GM19463 (cell line): ENCODE measurements around the gene MRPL27.
"Not testable (repeated sequence)": the region's sequence is repeated elsewhere in the genome, so short reads cannot be mapped to it uniquely, and the experiment has no call there.

Source experiments
- ATAC-seq: cut with Tn5 transposase; IDR thresholded peaks from one replicate; pipeline ENCODE4 v1.9.1; 2021; ENCODE audit warnings: mild to moderate bottlenecking, moderate library complexity; ENCODE audit not compliant: unreplicated experiment

Gene MRPL27

GRCh38 chr17:50372758-50373556 lies at the start of gene MRPL27, which contains the start of gene EME1:
MRPL27 (minus strand) TSS chr17:50373184; CDS start chr17:50373170, 14 bp downstream.
EME1 (plus strand) TSS chr17:50373229; CDS start chr17:50375209, 1,980 bp downstream.
- ATAC-seq = peak; percentile 89

GRCh38 chr17:50422738-50423137 lies 49.8 kb upstream of the MRPL27 start:
- ATAC-seq = no peak

- no peak for ATAC-seq
Observed at GRCh38 chr17:50421308-50422051, 48.5 kb upstream of the MRPL27 start.

- no peak for ATAC-seq
Observed at GRCh38 chr17:50420419-50421112, 47.6 kb upstream of the MRPL27 start.

GRCh38 chr17:50419577-50419976 lies 46.6 kb upstream of the MRPL27 start:
- ATAC-seq = not testable (repeated sequence)

- no peak for ATAC-seq
Observed at GRCh38 chr17:50414808-50415207, 41.8 kb upstream of the MRPL27 start.

GRCh38 chr17:50412188-50412732 lies 39.3 kb upstream of the MRPL27 start:
- no peak for ATAC-seq

GRCh38 chr17:50407921-50408320 lies 34.9 kb upstream of the MRPL27 start:
- ATAC-seq = no peak

GRCh38 chr17:50406578-50406977 lies 33.6 kb upstream of the MRPL27 start:
- ATAC-seq = no peak

- ATAC-seq = not testable (repeated sequence)
Observed at GRCh38 chr17:50405351-50405750, 32.4 kb upstream of the MRPL27 start.

GRCh38 chr17:50399591-50399990 lies 26.6 kb upstream of the MRPL27 start:
- not testable (repeated sequence) for ATAC-seq

- not testable (repeated sequence) for ATAC-seq
Observed at GRCh38 chr17:50398672-50399071, 25.7 kb upstream of the MRPL27 start.

GRCh38 chr17:50397919-50398285 lies 24.9 kb upstream of the MRPL27 start:
- ATAC-seq = no peak

- peak; percentile 100 for ATAC-seq
Observed at GRCh38 chr17:50397111-50397918, 24.3 kb upstream of the MRPL27 start, which contains the start of gene LRRC59. LRRC59 (minus strand) TSS chr17:50397523; CDS start chr17:50397317, 206 bp downstream.

- no peak for ATAC-seq
Observed at GRCh38 chr17:50396261-50397110, 23.5 kb upstream of the MRPL27 start.

GRCh38 chr17:50394711-50395110 lies 21.7 kb upstream of the MRPL27 start:
- ATAC-seq = no peak

GRCh38 chr17:50393700-50394099 lies 20.7 kb upstream of the MRPL27 start:
- no peak for ATAC-seq

- no peak for ATAC-seq
Observed at GRCh38 chr17:50392621-50393020, 19.6 kb upstream of the MRPL27 start.

- ATAC-seq = no peak
Observed at GRCh38 chr17:50389534-50389933, 16.6 kb upstream of the MRPL27 start.
